ENCODE data around the gene FAM177A1. TPM values are rescaled to one million over a fixed set of nuclear protein-coding genes. Genes with fewer than 3 reads are reported as not detected.

FAM177A1 gene
- total and polyA plus RNA-seq, 2 of the 13 experiments (the other 11 are each of a cell fraction or from before 2014, with no cell fraction given): 72.9 to 119 TPM

- 0 out of 2 replicates have a peak, but pooled peaks have one; percentile 13 for TF ChIP-seq ZNF24 (IDR thresholded peaks at IDR 0.05)
- TF ChIP-seq TERF1 (CRISPR knock-in tag; IDR thresholded peaks at IDR 0.05): 0 out of 2 replicates have a peak, but pooled peaks have one; percentile 3
- TF ChIP-seq ZNF839 (CRISPR knock-in tag; IDR thresholded peaks at IDR 0.05; ENCODE audit: borderline replicate concordance): 0 out of 2 replicates have a peak, but pooled peaks have one; percentile 17
- TF ChIP-seq TOE1 (CRISPR knock-in tag; IDR thresholded peaks at IDR 0.05): no peak
- TF ChIP-seq, protein P1, sequence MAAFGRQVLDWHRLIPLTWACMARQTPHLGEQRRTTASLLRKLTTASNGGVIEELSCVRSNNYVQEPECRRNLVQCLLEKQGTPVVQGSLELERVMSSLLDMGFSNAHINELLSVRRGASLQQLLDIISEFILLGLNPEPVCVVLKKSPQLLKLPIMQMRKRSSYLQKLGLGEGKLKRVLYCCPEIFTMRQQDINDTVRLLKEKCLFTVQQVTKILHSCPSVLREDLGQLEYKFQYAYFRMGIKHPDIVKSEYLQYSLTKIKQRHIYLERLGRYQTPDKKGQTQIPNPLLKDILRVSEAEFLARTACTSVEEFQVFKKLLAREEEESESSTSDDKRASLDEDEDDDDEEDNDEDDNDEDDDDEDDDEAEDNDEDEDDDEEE (CRISPR knock-in tag; IDR thresholded peaks at IDR 0.05): 0 out of 2 replicates have a peak, but pooled peaks have one; percentile 37
- peak; percentile 0; the same call in 1 of the 2 replicates for TF ChIP-seq SIX1 (CRISPR knock-in tag; IDR thresholded peaks at IDR 0.05; ENCODE audit: borderline replicate concordance)
- no peak; the same call in 1 of the 2 replicates for TF ChIP-seq CENPBD1 (CRISPR knock-in tag; IDR thresholded peaks at IDR 0.05; ENCODE audit: borderline replicate concordance, low read depth)
- TF ChIP-seq GMEB2 (CRISPR knock-in tag; IDR thresholded peaks at IDR 0.05; ENCODE audit: low read depth): no peak
- no peak for TF ChIP-seq ZNF501 (CRISPR knock-in tag; IDR thresholded peaks at IDR 0.05)
- TF ChIP-seq RARG (CRISPR knock-in tag; IDR thresholded peaks at IDR 0.05; ENCODE audit: low read depth): 0 out of 2 replicates have a peak, but pooled peaks have one; percentile 9
- no peak for TF ChIP-seq RBFOX2 (IDR thresholded peaks at IDR 0.05; ENCODE audit: low read depth, low read length)
- TF ChIP-seq, protein P2, sequence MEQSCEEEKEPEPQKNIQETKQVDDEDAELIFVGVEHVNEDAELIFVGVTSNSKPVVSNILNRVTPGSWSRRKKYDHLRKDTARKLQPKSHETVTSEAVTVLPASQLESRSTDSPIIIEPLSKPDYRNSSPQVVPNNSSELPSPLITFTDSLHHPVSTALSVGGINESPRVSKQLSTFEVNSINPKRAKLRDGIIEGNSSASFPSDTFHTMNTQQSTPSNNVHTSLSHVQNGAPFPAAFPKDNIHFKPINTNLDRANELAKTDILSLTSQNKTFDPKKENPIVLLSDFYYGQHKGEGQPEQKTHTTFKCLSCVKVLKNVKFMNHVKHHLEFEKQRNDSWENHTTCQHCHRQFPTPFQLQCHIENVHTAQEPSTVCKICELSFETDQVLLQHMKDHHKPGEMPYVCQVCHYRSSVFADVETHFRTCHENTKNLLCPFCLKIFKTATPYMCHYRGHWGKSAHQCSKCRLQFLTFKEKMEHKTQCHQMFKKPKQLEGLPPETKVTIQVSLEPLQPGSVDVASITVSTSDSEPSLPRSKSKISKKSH (CRISPR knock-in tag; IDR thresholded peaks at IDR 0.05; ENCODE audit: borderline replicate concordance): peak; percentile 50; the same call in 1 of the 2 replicates
- peak; percentile 95 for TF ChIP-seq PRPF4 (IDR thresholded peaks at IDR 0.05; ENCODE audit: low read depth, low read length, poor library complexity, severe bottlenecking)
- peak; percentile 13; the same call in 1 of the 2 replicates for TF ChIP-seq MLX (CRISPR knock-in tag; IDR thresholded peaks at IDR 0.05)
- TF ChIP-seq ZFP36L1 (CRISPR knock-in tag; IDR thresholded peaks at IDR 0.05): no peak
- no peak for TF ChIP-seq ZNF224 (CRISPR knock-in tag; IDR thresholded peaks at IDR 0.05)
- TF ChIP-seq, protein P3, sequence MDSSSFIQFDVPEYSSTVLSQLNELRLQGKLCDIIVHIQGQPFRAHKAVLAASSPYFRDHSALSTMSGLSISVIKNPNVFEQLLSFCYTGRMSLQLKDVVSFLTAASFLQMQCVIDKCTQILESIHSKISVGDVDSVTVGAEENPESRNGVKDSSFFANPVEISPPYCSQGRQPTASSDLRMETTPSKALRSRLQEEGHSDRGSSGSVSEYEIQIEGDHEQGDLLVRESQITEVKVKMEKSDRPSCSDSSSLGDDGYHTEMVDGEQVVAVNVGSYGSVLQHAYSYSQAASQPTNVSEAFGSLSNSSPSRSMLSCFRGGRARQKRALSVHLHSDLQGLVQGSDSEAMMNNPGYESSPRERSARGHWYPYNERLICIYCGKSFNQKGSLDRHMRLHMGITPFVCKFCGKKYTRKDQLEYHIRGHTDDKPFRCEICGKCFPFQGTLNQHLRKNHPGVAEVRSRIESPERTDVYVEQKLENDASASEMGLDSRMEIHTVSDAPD (CRISPR knock-in tag; IDR thresholded peaks at IDR 0.05): peak; percentile 16; the same call in 1 of the 2 replicates
- TF ChIP-seq ZNF367 (CRISPR knock-in tag; IDR thresholded peaks at IDR 0.05; ENCODE audit: borderline replicate concordance): no peak; the same call in 1 of the 2 replicates
- no peak for TF ChIP-seq EEA1 (CRISPR knock-in tag; IDR thresholded peaks at IDR 0.05; ENCODE audit: borderline replicate concordance)
Measured at GRCh38 chr14:35121026-35121886, 75.2 kb downstream of the FAM177A1 start (continued).
